ENCODE measurements around the gene CHMP4B.

CHMP4B gene

GRCh38 chr20:33841436-33841799 is 30.3 kb downstream of the CHMP4B start:
- 94% methylated on average over 4 of the region's 4 CpGs for WGBS
- no peak overlapping the region for H3K27ac ChIP-seq (ENCODE audit: low read depth, low read length)
- H3K9ac ChIP-seq (ENCODE audit: low read depth, low read length) = no peak overlapping the region
- H3K27me3 ChIP-seq (ENCODE audit: insufficient read depth, low read length) = no peaks in the 10 kb centered on the region
- no peaks in the 10 kb centered on the region for H3K9me3 ChIP-seq (ENCODE audit: insufficient read depth, low read depth, low read length)
- no peak overlapping the region for H3K4me3 ChIP-seq (ENCODE audit: low read length)
- H3K36me3 ChIP-seq (ENCODE audit: insufficient read depth, low read length) = no peaks in the 10 kb centered on the region
- peaks cover 33% of the 10 kb centered on the region for H3K4me1 ChIP-seq (ENCODE audit: insufficient read depth, low read length)

DNA sequence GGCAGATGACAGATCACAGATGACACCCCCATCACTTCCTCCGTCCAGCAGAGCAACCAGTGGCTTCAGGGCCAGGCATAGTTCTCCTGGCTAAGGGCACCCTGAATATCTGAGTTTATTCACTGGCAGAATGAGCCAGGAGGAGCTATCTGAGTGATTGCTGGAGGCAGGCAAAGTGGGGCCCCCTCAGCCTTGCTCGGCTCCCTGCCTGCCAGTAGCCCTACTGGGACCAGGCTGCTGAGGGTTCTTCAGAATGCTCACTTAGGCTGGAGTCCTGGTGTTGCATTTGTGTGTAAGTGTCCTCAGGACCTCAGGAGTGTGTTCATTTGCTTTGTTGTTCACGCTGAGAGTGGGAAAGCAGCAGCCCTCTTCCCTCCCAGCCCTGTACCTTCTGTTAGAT is 31.2 kb downstream of the CHMP4B start:
- WGBS = 89% methylated on average over 2 of the region's 3 CpGs
- no peaks in the 10 kb centered on the region for H3K36me3 ChIP-seq (ENCODE audit: insufficient read depth, low read length)
- no peak overlapping the region for H3K27ac ChIP-seq (ENCODE audit: low read depth, low read length)
- H3K4me3 ChIP-seq (ENCODE audit: low read length) = no peak overlapping the region
- no peaks in the 10 kb centered on the region for H3K27me3 ChIP-seq (ENCODE audit: insufficient read depth, low read length)
- H3K4me1 ChIP-seq (ENCODE audit: insufficient read depth, low read length) = peaks cover 42% of the 10 kb centered on the region
- H3K9ac ChIP-seq (ENCODE audit: low read depth, low read length) = no peak overlapping the region
- H3K9me3 ChIP-seq (ENCODE audit: insufficient read depth, low read depth, low read length) = no peaks in the 10 kb centered on the region

DNA sequence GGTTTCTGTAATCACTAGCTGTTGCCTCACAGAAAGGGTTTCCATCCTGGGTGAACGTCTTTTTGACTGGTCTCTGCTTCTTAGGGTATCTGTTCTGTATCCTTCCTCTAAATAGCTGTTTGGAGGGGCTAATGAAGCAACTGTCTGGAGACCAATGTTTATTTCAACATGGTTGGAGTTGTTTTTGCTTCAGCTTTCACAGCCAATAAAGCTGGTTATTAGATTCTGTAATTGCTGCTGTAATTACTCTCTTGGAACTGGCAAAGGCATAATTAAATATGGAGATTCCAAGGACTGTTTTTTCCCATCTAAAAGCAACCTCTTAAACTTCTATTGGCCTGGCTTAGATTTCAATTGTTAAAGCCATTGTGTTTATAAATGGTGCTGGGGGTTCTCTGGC is 31.9 kb downstream of the CHMP4B start:
- H3K4me3 ChIP-seq (ENCODE audit: low read length) = no peak overlapping the region
- WGBS = 72% methylated on average over 1 of the region's 1 CpG
- no peaks in the 10 kb centered on the region for H3K9me3 ChIP-seq (ENCODE audit: insufficient read depth, low read depth, low read length)
- no peak overlapping the region for H3K27ac ChIP-seq (ENCODE audit: low read depth, low read length)
- H3K4me1 ChIP-seq (ENCODE audit: insufficient read depth, low read length) = peaks cover 43% of the 10 kb centered on the region
- H3K27me3 ChIP-seq (ENCODE audit: insufficient read depth, low read length) = no peaks in the 10 kb centered on the region
- H3K36me3 ChIP-seq (ENCODE audit: insufficient read depth, low read length) = no peaks in the 10 kb centered on the region
- H3K9ac ChIP-seq (ENCODE audit: low read depth, low read length) = no peak overlapping the region

- peaks cover 43% of the 10 kb centered on the region for H3K4me1 ChIP-seq (ENCODE audit: insufficient read depth, low read length)
- H3K9ac ChIP-seq (ENCODE audit: low read depth, low read length) = no peak overlapping the region
- no peak overlapping the region for H3K4me3 ChIP-seq (ENCODE audit: low read length)
- no peak overlapping the region for H3K27ac ChIP-seq (ENCODE audit: low read depth, low read length)
- H3K9me3 ChIP-seq (ENCODE audit: insufficient read depth, low read depth, low read length) = no peaks in the 10 kb centered on the region
- no peaks in the 10 kb centered on the region for H3K27me3 ChIP-seq (ENCODE audit: insufficient read depth, low read length)
- H3K36me3 ChIP-seq (ENCODE audit: insufficient read depth, low read length) = no peaks in the 10 kb centered on the region
- WGBS = 82% methylated on average over 4 of the region's 4 CpGs
Observed at GRCh38 chr20:33843854-33844253, 32.7 kb downstream of the CHMP4B start.

GRCh38 chr20:33846291-33846935 is 35.3 kb downstream of the CHMP4B start:
- Histone ChIP-seq H3K36me3 (ENCODE audit: insufficient read depth, low read length) (peaks cover 10% of the 10 kb centered on the region; the same call in 1 of the 2 replicates), H3K9ac (ENCODE audit: low read depth, low read length) (no peak overlapping the region), H3K27me3 (ENCODE audit: insufficient read depth, low read length) (no peaks in the 10 kb centered on the region), H3K27ac (ENCODE audit: low read depth, low read length) (no peak overlapping the region), H3K9me3 (ENCODE audit: insufficient read depth, low read depth, low read length) (no peaks in the 10 kb centered on the region), H3K4me1 (ENCODE audit: insufficient read depth, low read length) (peaks cover 42% of the 10 kb centered on the region), H3K4me3 (ENCODE audit: low read length) (no peak overlapping the region)
- WGBS = 87% methylated on average over 6 of the region's 6 CpGs

- no peak overlapping the region for H3K4me3 ChIP-seq (ENCODE audit: low read length)
- no peak overlapping the region for H3K27ac ChIP-seq (ENCODE audit: low read depth, low read length)
- no peaks in the 10 kb centered on the region for H3K27me3 ChIP-seq (ENCODE audit: insufficient read depth, low read length)
- peaks cover 16% of the 10 kb centered on the region for H3K36me3 ChIP-seq (ENCODE audit: insufficient read depth, low read length)
- no peak overlapping the region for H3K9ac ChIP-seq (ENCODE audit: low read depth, low read length)
- peaks cover 36% of the 10 kb centered on the region for H3K4me1 ChIP-seq (ENCODE audit: insufficient read depth, low read length)
- no peaks in the 10 kb centered on the region for H3K9me3 ChIP-seq (ENCODE audit: insufficient read depth, low read depth, low read length)
Observed at GRCh38 chr20:33847006-33847405, 35.9 kb downstream of the CHMP4B start.

DNA sequence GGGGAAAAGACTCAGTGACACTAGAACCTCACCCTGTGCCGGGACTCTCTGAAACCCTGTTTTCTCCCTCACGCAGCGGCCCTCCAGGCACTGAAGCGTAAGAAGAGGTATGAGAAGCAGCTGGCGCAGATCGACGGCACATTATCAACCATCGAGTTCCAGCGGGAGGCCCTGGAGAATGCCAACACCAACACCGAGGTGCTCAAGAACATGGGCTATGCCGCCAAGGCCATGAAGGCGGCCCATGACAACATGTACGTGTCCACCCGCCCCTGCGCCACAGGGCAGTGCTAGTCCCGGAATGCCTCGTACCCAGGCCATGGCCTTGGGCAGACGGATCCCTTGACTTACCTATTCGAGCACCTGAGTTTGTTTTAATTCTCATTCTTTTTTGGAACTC is 37.2 kb downstream of the CHMP4B start:
- no peak overlapping the region for H3K4me3 ChIP-seq (ENCODE audit: low read length)
- H3K27ac ChIP-seq (ENCODE audit: low read depth, low read length) = no peak overlapping the region
- H3K9me3 ChIP-seq (ENCODE audit: insufficient read depth, low read depth, low read length) = no peaks in the 10 kb centered on the region
- WGBS = 96% methylated on average over 19 of the region's 19 CpGs
- H3K36me3 ChIP-seq (ENCODE audit: insufficient read depth, low read length) = peaks cover 29% of the 10 kb centered on the region
- no peak overlapping the region for H3K9ac ChIP-seq (ENCODE audit: low read depth, low read length)
- peaks cover 22% of the 10 kb centered on the region for H3K4me1 ChIP-seq (ENCODE audit: insufficient read depth, low read length)
- H3K27me3 ChIP-seq (ENCODE audit: insufficient read depth, low read length) = no peaks in the 10 kb centered on the region

GRCh38 chr20:33850159-33850558 is 39.0 kb downstream of the CHMP4B start:
- H3K9me3 ChIP-seq (ENCODE audit: insufficient read depth, low read depth, low read length) = no peaks in the 10 kb centered on the region
- H3K4me3 ChIP-seq (ENCODE audit: low read length) = no peak overlapping the region
- no peak overlapping the region for H3K27ac ChIP-seq (ENCODE audit: low read depth, low read length)
- H3K36me3 ChIP-seq (ENCODE audit: insufficient read depth, low read length) = peaks cover 41% of the 10 kb centered on the region
- no peaks in the 10 kb centered on the region for H3K27me3 ChIP-seq (ENCODE audit: insufficient read depth, low read length)
- no peak overlapping the region for H3K9ac ChIP-seq (ENCODE audit: low read depth, low read length)
- peaks cover 17% of the 10 kb centered on the region for H3K4me1 ChIP-seq (ENCODE audit: insufficient read depth, low read length)
- 92% methylated on average over 3 of the region's 3 CpGs for WGBS

DNA sequence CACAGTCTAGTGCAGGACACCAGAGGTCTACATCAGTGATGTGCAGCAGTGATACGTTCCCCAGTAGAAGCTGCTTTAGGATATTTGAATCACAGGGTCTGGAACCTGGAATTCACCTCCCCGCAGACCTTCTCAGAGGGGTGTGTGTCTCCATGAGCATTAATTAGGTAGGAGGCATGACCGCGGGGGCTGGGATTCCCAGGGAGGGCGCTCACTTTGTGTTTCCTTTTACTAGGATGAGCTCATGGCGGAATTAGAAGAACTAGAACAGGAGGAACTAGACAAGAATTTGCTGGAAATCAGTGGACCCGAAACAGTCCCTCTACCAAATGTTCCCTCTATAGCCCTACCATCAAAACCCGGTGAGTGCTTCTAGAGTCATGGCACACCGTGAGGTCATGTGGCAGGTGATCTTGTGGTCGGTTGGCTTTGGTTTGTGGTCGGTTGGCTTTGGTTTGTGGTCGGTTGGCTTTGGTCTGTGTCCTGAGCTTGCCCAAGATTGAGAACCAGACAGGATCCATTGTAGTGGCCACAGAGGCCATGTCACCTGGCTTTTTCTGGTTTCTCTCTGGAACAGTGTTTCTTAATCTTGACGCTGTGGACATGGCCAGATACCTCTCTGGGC is 40.8 kb downstream of the CHMP4B start:
- no peak overlapping the region for H3K9ac ChIP-seq (ENCODE audit: low read depth, low read length)
- 91% methylated on average over 13 of the region's 13 CpGs for WGBS
- peaks cover 5% of the 10 kb centered on the region for H3K4me1 ChIP-seq (ENCODE audit: insufficient read depth, low read length)
- no peaks in the 10 kb centered on the region for H3K9me3 ChIP-seq (ENCODE audit: insufficient read depth, low read depth, low read length)
- H3K27ac ChIP-seq (ENCODE audit: low read depth, low read length) = no peak overlapping the region
- no peaks in the 10 kb centered on the region for H3K27me3 ChIP-seq (ENCODE audit: insufficient read depth, low read length)
- no peak overlapping the region for H3K4me3 ChIP-seq (ENCODE audit: low read length)
- H3K36me3 ChIP-seq (ENCODE audit: insufficient read depth, low read length) = peaks cover 44% of the 10 kb centered on the region

DNA sequence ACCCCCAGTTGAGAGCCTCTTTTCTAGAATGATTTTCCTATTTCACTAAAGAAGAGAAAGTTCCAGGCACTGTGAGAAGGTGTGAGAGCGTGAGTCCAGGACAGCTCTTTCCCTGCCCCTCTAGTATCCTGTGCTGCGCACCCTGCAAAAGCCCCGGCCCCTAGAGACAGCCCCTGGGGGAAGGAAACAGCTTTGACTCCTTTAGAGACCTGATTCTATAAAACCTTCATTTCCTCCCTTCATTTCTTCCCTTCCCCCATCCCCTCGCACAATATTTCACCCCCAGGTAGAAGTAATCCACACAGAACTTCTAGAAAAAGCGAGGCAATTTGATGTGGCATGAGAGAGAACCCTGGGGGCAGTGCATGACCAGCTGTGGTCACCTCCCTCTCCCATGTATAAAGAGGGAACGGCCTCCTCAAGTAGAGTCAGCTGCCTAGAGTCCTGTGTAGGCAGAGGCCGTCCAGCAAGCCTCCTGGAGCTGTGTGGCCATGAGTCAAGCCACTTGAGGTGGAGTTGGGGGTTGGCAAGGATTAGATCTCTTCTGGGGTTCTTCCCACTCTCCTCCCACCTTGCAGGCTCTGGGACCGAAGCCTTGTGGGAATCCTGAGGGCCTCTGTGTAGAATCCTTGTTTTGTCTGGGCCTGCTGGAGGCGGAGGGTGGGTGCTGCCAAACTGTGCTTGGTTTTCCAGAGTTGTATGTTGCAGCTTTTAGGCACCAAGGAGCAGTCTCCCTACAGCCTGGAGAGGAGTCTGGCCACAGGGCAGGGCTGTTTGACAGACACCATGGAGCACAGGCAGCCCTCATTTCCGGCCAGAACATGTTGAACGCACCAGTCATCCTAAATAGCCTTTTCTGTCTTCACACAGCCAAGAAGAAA is 41.7 kb downstream of the CHMP4B start:
- H3K4me1 ChIP-seq (ENCODE audit: insufficient read depth, low read length) = no peaks in the 10 kb centered on the region
- H3K9me3 ChIP-seq (ENCODE audit: insufficient read depth, low read depth, low read length) = no peaks in the 10 kb centered on the region
- 94% methylated on average over 11 of the region's 11 CpGs for WGBS
- H3K4me3 ChIP-seq (ENCODE audit: low read length) = no peak overlapping the region
- H3K9ac ChIP-seq (ENCODE audit: low read depth, low read length) = no peak overlapping the region
- peaks cover 44% of the 10 kb centered on the region for H3K36me3 ChIP-seq (ENCODE audit: insufficient read depth, low read length)
- no peak overlapping the region for H3K27ac ChIP-seq (ENCODE audit: low read depth, low read length)
- H3K27me3 ChIP-seq (ENCODE audit: insufficient read depth, low read length) = no peaks in the 10 kb centered on the region

GRCh38 chr20:33853507-33853813 is 42.3 kb downstream of the CHMP4B start:
- H3K36me3 ChIP-seq (ENCODE audit: insufficient read depth, low read length) = peaks cover 44% of the 10 kb centered on the region
- no peaks in the 10 kb centered on the region for H3K9me3 ChIP-seq (ENCODE audit: insufficient read depth, low read depth, low read length)

More at GRCh38 chr20:33853507-33853813, 42.3 kb downstream of the CHMP4B start:
- no peak overlapping the region for H3K4me3 ChIP-seq (ENCODE audit: low read length)
- no peaks in the 10 kb centered on the region for H3K4me1 ChIP-seq (ENCODE audit: insufficient read depth, low read length)
- H3K9ac ChIP-seq (ENCODE audit: low read depth, low read length) = no peak overlapping the region
- no peaks in the 10 kb centered on the region for H3K27me3 ChIP-seq (ENCODE audit: insufficient read depth, low read length)
- 96% methylated on average over 9 of the region's 14 CpGs for WGBS
- no peak overlapping the region for H3K27ac ChIP-seq (ENCODE audit: low read depth, low read length)

Measured in HUES64 (cell line).